Stimulated activated memory B cell treated with anti-CD40 and anti-IgM and Interleukin-4, amounts not matched to agents 10 μg/mL and 1 μg/mL and 100 μg/mL, for 72 hours (primary cell): ENCODE data around the gene FBXO3.
"Not testable (repeated sequence)": the region's sequence is repeated elsewhere in the genome, so short reads cannot be mapped to it uniquely, and the experiment has no call there.

Experiments
- ATAC-seq: fragments of 150-1000 bp; cut with Tn5 transposase; 2 replicates; pipeline ENCODE4 v1.10.0; 2021
- H3K27ac Mint-ChIP-seq: one replicate; pipeline ENCODE4 v1.8.0; 2022; ENCODE audit warnings: mild to moderate bottlenecking, mixed read lengths
- H3K27me3 Mint-ChIP-seq: one replicate; pipeline ENCODE4 v1.8.0; 2022; ENCODE audit warnings: mixed read lengths
- H3K36me3 Mint-ChIP-seq: one replicate; pipeline ENCODE4 v1.8.0; 2022; ENCODE audit warnings: mixed read lengths
- H3K4me1 Mint-ChIP-seq: one replicate; pipeline ENCODE4 v1.8.0; 2022; ENCODE audit warnings: mixed read lengths
- H3K4me3 Mint-ChIP-seq: one replicate; pipeline ENCODE4 v1.8.0; 2022; ENCODE audit warnings: mild to moderate bottlenecking, moderate library complexity, mixed read lengths
- H3K9me3 Mint-ChIP-seq: one replicate; pipeline ENCODE4 v1.8.0; 2022; ENCODE audit warnings: mixed read lengths

Gene FBXO3

GRCh38 chr11:33723238-33723881, 51.0 kb downstream of the FBXO3 start:
- Mint-ChIP-seq H3K36me3 (peaks cover 43% of the 10 kb centered on the region), H3K9me3 (no peaks in the 10 kb centered on the region), H3K27ac (peak overlapping the region; percentile 67), H3K27me3 (no peaks in the 10 kb centered on the region), H3K4me3 (no peak overlapping the region), H3K4me1 (peaks cover 52% of the 10 kb centered on the region)
- ATAC-seq = peak; percentile 59

DNA sequence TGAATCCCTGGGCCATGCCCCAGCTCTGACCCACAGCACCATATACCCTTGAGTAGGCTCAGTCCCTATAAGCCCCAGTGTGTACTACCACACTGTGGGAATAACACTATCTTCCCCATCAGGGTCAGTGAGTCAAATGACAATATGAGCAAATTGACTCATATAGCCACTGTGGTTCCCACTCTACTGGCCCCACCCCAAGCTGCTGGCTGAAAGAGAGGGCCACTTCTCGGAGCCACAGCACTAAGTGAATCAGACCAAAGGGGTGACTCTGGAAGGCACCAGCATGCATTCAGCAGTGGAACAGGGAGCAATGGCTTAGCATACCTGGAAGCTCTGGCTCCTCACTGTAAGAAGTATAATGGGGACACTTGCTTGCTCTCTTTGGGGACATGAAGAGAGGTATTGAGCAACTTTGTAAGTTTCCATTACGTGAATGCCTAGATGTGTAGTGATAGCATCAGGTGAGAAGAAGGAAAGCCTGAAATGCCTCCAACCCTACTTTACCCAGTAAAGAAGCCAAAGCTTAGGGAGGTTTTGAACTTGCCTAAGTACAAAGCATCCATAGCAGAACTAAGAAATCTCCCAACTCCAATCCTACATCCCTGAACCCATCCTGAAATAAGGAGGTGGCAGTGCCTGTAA, 51.6 kb downstream of the FBXO3 start:
- peak overlapping the region; percentile 67 for H3K27ac Mint-ChIP-seq
- H3K36me3 Mint-ChIP-seq = peaks cover 40% of the 10 kb centered on the region
- peak; percentile 74 for ATAC-seq
- H3K9me3 Mint-ChIP-seq = no peaks in the 10 kb centered on the region
- H3K4me1 Mint-ChIP-seq = peaks cover 49% of the 10 kb centered on the region
- H3K27me3 Mint-ChIP-seq = no peaks in the 10 kb centered on the region
- H3K4me3 Mint-ChIP-seq = no peak overlapping the region

DNA sequence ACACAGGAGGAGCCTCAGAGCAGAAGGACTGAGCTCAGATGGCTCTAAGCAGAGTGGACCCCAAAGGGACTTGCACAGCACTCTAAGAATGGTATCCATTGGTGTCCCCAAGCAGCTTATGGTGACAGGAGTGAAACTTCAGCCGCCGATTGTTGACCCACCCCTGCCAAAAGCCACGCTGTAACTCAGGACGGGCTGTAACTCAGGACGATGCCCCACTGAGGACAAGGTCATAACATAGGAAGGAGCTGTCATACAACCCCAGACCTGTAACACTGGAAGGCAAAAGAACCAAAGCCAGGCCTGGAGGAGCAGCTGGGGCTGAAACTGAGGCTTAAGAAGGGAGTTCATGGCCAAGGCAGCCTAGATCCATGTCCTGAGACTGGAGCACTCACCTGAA, 52.3 kb downstream of the FBXO3 start:
- no peak for ATAC-seq
- no peak overlapping the region for H3K4me3 Mint-ChIP-seq
- H3K27ac Mint-ChIP-seq = no peak overlapping the region
- H3K36me3 Mint-ChIP-seq = peaks cover 37% of the 10 kb centered on the region
- peaks cover 45% of the 10 kb centered on the region for H3K4me1 Mint-ChIP-seq
- H3K27me3 Mint-ChIP-seq = no peaks in the 10 kb centered on the region
- H3K9me3 Mint-ChIP-seq = no peaks in the 10 kb centered on the region

DNA sequence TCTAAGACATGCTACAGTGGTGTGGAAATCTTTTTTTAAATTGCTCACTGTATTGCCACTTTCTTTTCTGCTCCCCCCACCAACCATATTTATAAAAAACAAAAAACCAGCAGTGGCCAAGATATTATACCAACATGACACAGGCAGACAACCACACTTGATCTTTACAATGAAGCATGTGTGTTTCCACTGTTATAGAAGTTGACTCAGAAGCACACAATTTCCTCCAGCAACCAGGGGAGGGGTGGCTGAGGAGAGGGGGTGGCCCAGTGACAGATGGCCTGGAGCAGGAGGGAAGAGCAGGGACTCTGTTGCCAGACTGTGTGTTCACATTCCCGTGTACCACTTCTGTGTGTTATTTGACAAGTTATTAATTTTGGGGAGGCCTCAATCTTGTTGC, 52.9 kb downstream of the FBXO3 start:
- peaks cover 42% of the 10 kb centered on the region for H3K36me3 Mint-ChIP-seq

DNA sequence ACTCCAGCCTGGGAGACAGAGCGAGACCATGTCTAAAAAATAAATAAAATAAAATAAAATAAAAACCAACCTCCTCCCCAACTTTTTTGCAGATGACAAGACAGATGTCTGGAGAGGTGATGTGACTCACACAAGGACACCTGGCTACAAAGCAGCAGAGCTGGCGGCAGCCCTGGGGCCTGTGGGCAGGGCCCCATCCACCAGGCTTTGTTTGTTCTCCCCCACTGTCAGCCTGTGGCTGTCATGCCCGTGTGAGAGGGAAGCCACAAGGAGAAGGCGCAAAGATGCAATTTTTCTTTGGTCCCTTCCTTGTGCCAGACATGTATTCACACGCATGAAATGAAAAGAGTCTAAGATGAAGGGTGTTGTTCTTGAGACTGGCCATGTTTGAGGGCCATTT, 54.7 kb downstream of the FBXO3 start:
- ATAC-seq = no peak
- Mint-ChIP-seq H3K36me3 (peaks cover 43% of the 10 kb centered on the region), H3K27ac (no peak overlapping the region), H3K4me1 (peaks cover 27% of the 10 kb centered on the region), H3K9me3 (no peaks in the 10 kb centered on the region), H3K4me3 (no peak overlapping the region), H3K27me3 (no peaks in the 10 kb centered on the region)

More for the DNA sequence above, 52.9 kb downstream of the FBXO3 start:
- peaks cover 45% of the 10 kb centered on the region for H3K4me1 Mint-ChIP-seq
- no peak overlapping the region for H3K27ac Mint-ChIP-seq
- H3K27me3 Mint-ChIP-seq = no peaks in the 10 kb centered on the region
- H3K4me3 Mint-ChIP-seq = no peak overlapping the region
- H3K9me3 Mint-ChIP-seq = no peaks in the 10 kb centered on the region
- no peak for ATAC-seq

GRCh38 chr11:33718440-33718839, 55.9 kb downstream of the FBXO3 start:
- Mint-ChIP-seq H3K27me3 (no peaks in the 10 kb centered on the region), H3K4me1 (peaks cover 15% of the 10 kb centered on the region), H3K4me3 (no peak overlapping the region), H3K27ac (no peak overlapping the region), H3K9me3 (no peaks in the 10 kb centered on the region), H3K36me3 (peaks cover 38% of the 10 kb centered on the region)
- ATAC-seq = no peak

- Mint-ChIP-seq H3K9me3 (no peaks in the 10 kb centered on the region), H3K36me3 (peaks cover 31% of the 10 kb centered on the region), H3K27me3 (no peaks in the 10 kb centered on the region), H3K4me1 (no peaks in the 10 kb centered on the region), H3K27ac (no peak overlapping the region), H3K4me3 (no peak overlapping the region)
- no peak for ATAC-seq
Measured at GRCh38 chr11:33716243-33716642, 58.1 kb downstream of the FBXO3 start.

- no peaks in the 10 kb centered on the region for H3K27me3 Mint-ChIP-seq
- no peak for ATAC-seq
- H3K4me3 Mint-ChIP-seq = no peak overlapping the region
- H3K4me1 Mint-ChIP-seq = no peaks in the 10 kb centered on the region
- H3K36me3 Mint-ChIP-seq = peaks cover 29% of the 10 kb centered on the region
- no peaks in the 10 kb centered on the region for H3K9me3 Mint-ChIP-seq
- H3K27ac Mint-ChIP-seq = no peak overlapping the region
Measured at GRCh38 chr11:33713856-33714398, 60.4 kb downstream of the FBXO3 start.

GRCh38 chr11:33713151-33713855, 61.0 kb downstream of the FBXO3 start:
- H3K4me1 Mint-ChIP-seq = no peaks in the 10 kb centered on the region
- no peaks in the 10 kb centered on the region for H3K9me3 Mint-ChIP-seq
- no peaks in the 10 kb centered on the region for H3K27me3 Mint-ChIP-seq
- H3K27ac Mint-ChIP-seq = no peak overlapping the region
- peaks cover 34% of the 10 kb centered on the region for H3K36me3 Mint-ChIP-seq
- no peak for ATAC-seq
- no peak overlapping the region for H3K4me3 Mint-ChIP-seq

DNA sequence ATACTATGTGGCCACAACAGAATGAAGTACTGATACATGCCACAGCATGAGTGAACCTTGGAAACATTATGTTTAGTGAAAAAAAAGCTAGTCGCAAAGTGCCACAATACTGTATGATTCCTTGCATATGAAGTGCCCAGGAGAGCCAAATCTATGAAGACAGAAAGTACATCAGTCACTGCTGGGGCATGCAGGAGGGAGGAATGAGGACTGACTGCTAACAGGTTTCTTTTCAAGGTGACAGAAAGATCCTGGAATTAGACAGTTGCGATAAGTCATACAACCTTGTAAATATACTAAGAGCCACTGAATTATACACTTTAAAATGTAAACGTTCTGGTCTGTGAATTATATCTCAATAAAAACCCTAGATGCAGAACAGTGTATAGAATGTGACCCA, 61.9 kb downstream of the FBXO3 start:
- Mint-ChIP-seq H3K36me3 (peaks cover 34% of the 10 kb centered on the region), H3K9me3 (no peaks in the 10 kb centered on the region), H3K4me3 (no peak overlapping the region), H3K27ac (no peak overlapping the region), H3K27me3 (no peaks in the 10 kb centered on the region), H3K4me1 (no peaks in the 10 kb centered on the region)
- ATAC-seq = no peak

DNA sequence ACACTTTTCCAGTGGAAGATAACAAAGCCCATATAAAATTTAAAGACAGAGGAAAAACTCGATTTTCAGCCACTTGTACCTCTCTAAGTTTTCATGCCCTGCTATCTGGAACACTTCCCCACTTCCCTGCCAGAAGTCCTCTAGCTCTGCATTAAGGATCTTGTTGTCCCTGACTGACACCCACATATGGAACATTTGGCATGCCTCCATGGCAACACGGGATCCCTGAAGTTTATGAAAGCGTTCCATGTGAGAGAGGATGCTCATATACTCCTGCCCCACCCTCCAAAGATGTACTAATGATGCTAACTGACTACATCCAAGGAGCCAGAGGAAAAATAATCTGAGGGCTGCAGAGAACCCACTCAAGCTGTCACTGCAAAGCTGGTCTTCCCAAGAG, 64.9 kb downstream of the FBXO3 start:
- Mint-ChIP-seq H3K27me3 (no peaks in the 10 kb centered on the region), H3K4me1 (no peaks in the 10 kb centered on the region), H3K4me3 (no peak overlapping the region), H3K9me3 (no peaks in the 10 kb centered on the region), H3K27ac (no peak overlapping the region), H3K36me3 (peaks cover 28% of the 10 kb centered on the region)
- ATAC-seq = no peak

DNA sequence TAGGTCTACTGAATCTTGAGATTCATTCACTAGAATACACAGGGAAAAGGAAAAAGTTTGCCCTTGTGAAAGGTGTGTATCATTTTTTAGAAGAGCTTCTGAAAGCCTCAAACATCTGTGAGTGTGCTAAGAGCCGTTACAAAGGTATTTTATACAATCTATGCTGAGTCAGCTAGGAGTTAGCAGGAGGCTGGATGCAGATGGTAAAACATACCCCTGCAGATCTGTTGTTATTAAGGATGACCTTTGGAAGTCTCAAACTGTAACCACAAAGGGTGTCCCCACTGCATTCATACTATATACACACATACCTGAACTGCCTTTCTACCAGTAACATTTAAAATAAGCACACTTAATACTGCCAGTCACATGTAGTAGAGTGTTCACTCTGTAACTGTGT, 65.3 kb downstream of the FBXO3 start:
- H3K4me1 Mint-ChIP-seq = no peaks in the 10 kb centered on the region
- ATAC-seq = no peak
- no peaks in the 10 kb centered on the region for H3K27me3 Mint-ChIP-seq
- H3K27ac Mint-ChIP-seq = no peak overlapping the region
- no peak overlapping the region for H3K4me3 Mint-ChIP-seq
- H3K9me3 Mint-ChIP-seq = no peaks in the 10 kb centered on the region
- peaks cover 28% of the 10 kb centered on the region for H3K36me3 Mint-ChIP-seq

DNA sequence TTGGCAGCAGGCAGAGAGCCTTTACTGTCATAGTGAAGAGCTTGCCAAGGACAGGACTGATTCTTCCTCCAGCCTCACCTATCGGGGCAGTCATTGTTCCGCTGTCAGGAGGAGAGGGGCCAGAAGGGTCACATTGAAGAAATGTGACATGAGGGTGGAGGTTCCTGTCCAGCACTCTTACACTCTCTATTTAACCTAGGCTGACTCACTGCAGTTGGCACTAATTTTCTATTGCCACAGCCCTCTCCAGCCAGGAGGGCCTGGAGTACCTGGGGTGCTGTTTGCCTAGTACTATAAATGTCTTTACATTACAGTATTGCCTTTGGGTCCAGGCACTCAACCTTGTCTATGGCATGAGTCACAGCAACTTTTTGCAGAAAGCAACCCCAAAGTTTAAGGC, 66.5 kb downstream of the FBXO3 start:
- not testable (repeated sequence) for H3K9me3 Mint-ChIP-seq, ATAC-seq, H3K4me3 Mint-ChIP-seq, H3K27me3 Mint-ChIP-seq, H3K4me1 Mint-ChIP-seq, H3K27ac Mint-ChIP-seq
- peaks cover 28% of the 10 kb centered on the region for H3K36me3 Mint-ChIP-seq

DNA sequence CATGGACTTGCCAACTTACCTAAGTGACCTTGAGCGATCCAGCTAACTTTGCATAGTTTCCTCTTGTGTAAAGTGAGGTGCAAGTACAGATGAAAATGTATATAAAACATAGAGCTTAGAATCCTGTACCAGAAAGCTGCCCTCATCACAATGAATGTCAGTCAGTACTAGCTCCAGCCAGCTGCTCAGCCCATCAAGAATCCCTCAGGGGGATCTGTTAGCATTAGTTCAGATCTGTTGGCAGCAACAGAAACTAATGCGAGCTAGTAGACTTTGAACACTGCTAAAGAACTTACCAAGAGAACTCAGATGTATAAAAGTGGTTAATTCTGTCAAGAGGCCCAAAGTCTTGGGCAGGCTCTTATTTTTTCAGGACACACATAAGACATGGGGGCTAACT, 67.4 kb downstream of the FBXO3 start:
- H3K4me1 Mint-ChIP-seq = no peaks in the 10 kb centered on the region
- ATAC-seq = no peak
- H3K27ac Mint-ChIP-seq = no peak overlapping the region

GRCh38 chr11:33706546-33706945, 67.8 kb downstream of the FBXO3 start:
- no peak overlapping the region for H3K27ac Mint-ChIP-seq
- H3K36me3 Mint-ChIP-seq = peaks cover 23% of the 10 kb centered on the region
- no peak overlapping the region for H3K4me3 Mint-ChIP-seq
- H3K27me3 Mint-ChIP-seq = no peaks in the 10 kb centered on the region
- ATAC-seq = no peak
- H3K9me3 Mint-ChIP-seq = no peaks in the 10 kb centered on the region
- H3K4me1 Mint-ChIP-seq = peaks cover 2% of the 10 kb centered on the region

More for the DNA sequence above, 67.4 kb downstream of the FBXO3 start:
- no peaks in the 10 kb centered on the region for H3K27me3 Mint-ChIP-seq
- peaks cover 23% of the 10 kb centered on the region for H3K36me3 Mint-ChIP-seq
- no peaks in the 10 kb centered on the region for H3K9me3 Mint-ChIP-seq
- H3K4me3 Mint-ChIP-seq = no peak overlapping the region
